Astrocyte (in vitro differentiated cells and primary cell): ENCODE measurements around the gene EIF4EBP2. TPM values are rescaled to one million over a fixed set of nuclear protein-coding genes. Genes with fewer than 3 reads are reported as not detected.

Experiments used
- DNase-seq: peaks from one replicate; pipeline ENCODE4 v3.0.0-alpha.2; 2010; ENCODE audit warnings: low read depth
- FAIRE-seq: peaks from 2 replicates; lab custom pipeline; 2011; peaks lifted over from hg19 to GRCh38; lab: Jason Lieb, UNC
- H2AFZ ChIP-seq: 2 replicates; pipeline ENCODE4 v1.6.0; 2012; ENCODE audit warnings: low read depth, low read length, inconsistent platforms
- H3K27ac ChIP-seq: 2 replicates; pipeline ENCODE4 v1.5.1; 2011; ENCODE audit warnings: low read depth, low read length, inconsistent platforms
- H3K27me3 ChIP-seq: 2 replicates; pipeline ENCODE4 v1.6.0; 2011; ENCODE audit warnings: low read length, inconsistent platforms; ENCODE audit not compliant: insufficient read depth
- H3K36me3 ChIP-seq: 2 replicates; pipeline ENCODE4 v1.5.1; 2011; ENCODE audit warnings: low read length, inconsistent platforms; ENCODE audit not compliant: insufficient read depth
- H3K4me1 ChIP-seq: 2 replicates; pipeline ENCODE4 v1.5.1; 2011; ENCODE audit warnings: low read length, inconsistent platforms; ENCODE audit not compliant: insufficient read depth
- H3K4me2 ChIP-seq: 2 replicates; pipeline ENCODE4 v1.6.0; 2012; ENCODE audit warnings: low read length, inconsistent platforms
- H3K4me3 ChIP-seq: 2 replicates; pipeline ENCODE4 v1.5.1; 2011; ENCODE audit warnings: low read depth, mild to moderate bottlenecking, low read length, inconsistent platforms; ENCODE audit not compliant: insufficient read depth
- H3K79me2 ChIP-seq: 2 replicates; pipeline ENCODE4 v1.6.0; 2012; ENCODE audit warnings: mild to moderate bottlenecking, low read length, inconsistent platforms; ENCODE audit not compliant: insufficient read depth
- H3K9ac ChIP-seq: 2 replicates; pipeline ENCODE4 v1.6.0; 2012; ENCODE audit warnings: mild to moderate bottlenecking, low read length, inconsistent platforms
- H3K9me3 ChIP-seq: 2 replicates; pipeline ENCODE4 v1.5.1; 2012; ENCODE audit warnings: low read depth, mild to moderate bottlenecking, low read length, inconsistent platforms; ENCODE audit not compliant: insufficient read depth
- H4K20me1 ChIP-seq: 2 replicates; pipeline ENCODE4 v1.6.0; 2012; ENCODE audit warnings: low read length, inconsistent platforms; ENCODE audit not compliant: insufficient read depth
- H3K27ac Mint-ChIP-seq: one replicate; pipeline ENCODE4 v1.8.0; 2021; ENCODE audit warnings: mild to moderate bottlenecking, mixed read lengths; ENCODE audit not compliant: unreplicated experiment
- H3K27me3 Mint-ChIP-seq: one replicate; pipeline ENCODE4 v1.8.0; 2021; ENCODE audit warnings: low read depth, mixed read lengths; ENCODE audit not compliant: unreplicated experiment
- H3K36me3 Mint-ChIP-seq: one replicate; pipeline ENCODE4 v1.8.0; 2021; ENCODE audit warnings: low read depth, mixed read lengths; ENCODE audit not compliant: unreplicated experiment
- H3K4me1 Mint-ChIP-seq: one replicate; pipeline ENCODE4 v1.8.0; 2021; ENCODE audit warnings: low read depth, mixed read lengths; ENCODE audit not compliant: unreplicated experiment
- H3K4me3 Mint-ChIP-seq: one replicate; pipeline ENCODE4 v1.8.0; 2021; ENCODE audit warnings: mild to moderate bottlenecking, moderate library complexity, mixed read lengths; ENCODE audit not compliant: unreplicated experiment
- H3K9me3 Mint-ChIP-seq: one replicate; pipeline ENCODE4 v1.8.0; 2021; ENCODE audit warnings: mild to moderate bottlenecking, mixed read lengths; ENCODE audit not compliant: unreplicated experiment
- EZH2 ChIP-seq: IDR thresholded peaks from 2 replicates; pipeline ENCODE4 v1.6.1; 2012; ENCODE audit warnings: mild to moderate bottlenecking, low read length, inconsistent platforms; ENCODE audit not compliant: insufficient read depth
- total RNA-seq: library from RNA; stranded (reverse); gene quantifications from 2 replicates; pipeline ENCODE4 v1.2.1, GENCODE V29; 2021
- TF ChIP-seq, protein P1 (sequence below): IDR thresholded peaks from 2 replicates; pipeline ENCODE4 v1.5.1; 2011; ENCODE audit warnings: low read depth, mild to moderate bottlenecking, inconsistent platforms, low read length, moderate library complexity; ENCODE audit not compliant: insufficient read depth

Gene EIF4EBP2
- total RNA-seq, 1 donor from 2014 or later = 74.0 TPM

DNA sequence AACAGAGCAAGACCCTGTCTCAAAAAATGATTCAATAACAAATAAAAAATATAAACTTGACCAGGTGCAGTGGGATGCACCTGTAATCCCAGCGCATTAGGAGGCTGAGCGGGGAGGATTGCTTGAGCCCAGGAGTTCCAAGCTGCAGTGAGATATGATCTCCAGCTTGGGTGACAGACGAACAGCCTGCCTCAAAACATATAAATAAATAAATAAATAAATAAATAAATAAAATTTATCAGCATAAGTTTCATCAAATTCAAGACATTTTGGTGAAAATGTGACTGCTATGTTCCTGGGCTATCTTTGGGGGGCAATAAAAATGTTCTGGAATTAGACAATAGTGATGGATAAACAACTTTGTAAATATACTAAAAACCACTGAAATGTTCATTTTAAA, 4.8 kb upstream of the EIF4EBP2 start:
- H3K4me1 Mint-ChIP-seq = peaks cover 3% of the 10 kb centered on the region
- no peaks in the 10 kb centered on the region for H3K36me3 Mint-ChIP-seq
- Histone ChIP-seq H3K79me2 (peaks cover under 1% of the 10 kb centered on the region), H3K4me3 (no peak overlapping the region), H3K9ac (no peak overlapping the region), H3K9me3 (no peaks in the 10 kb centered on the region), H3K27ac (no peak overlapping the region), H3K4me2 (no peak overlapping the region), H2AFZ (no peak overlapping the region), H3K4me1 (peaks cover 4% of the 10 kb centered on the region), H3K27me3 (no peaks in the 10 kb centered on the region), H3K36me3 (no peaks in the 10 kb centered on the region), H4K20me1 (no peaks in the 10 kb centered on the region)
- TF ChIP-seq, protein P1, sequence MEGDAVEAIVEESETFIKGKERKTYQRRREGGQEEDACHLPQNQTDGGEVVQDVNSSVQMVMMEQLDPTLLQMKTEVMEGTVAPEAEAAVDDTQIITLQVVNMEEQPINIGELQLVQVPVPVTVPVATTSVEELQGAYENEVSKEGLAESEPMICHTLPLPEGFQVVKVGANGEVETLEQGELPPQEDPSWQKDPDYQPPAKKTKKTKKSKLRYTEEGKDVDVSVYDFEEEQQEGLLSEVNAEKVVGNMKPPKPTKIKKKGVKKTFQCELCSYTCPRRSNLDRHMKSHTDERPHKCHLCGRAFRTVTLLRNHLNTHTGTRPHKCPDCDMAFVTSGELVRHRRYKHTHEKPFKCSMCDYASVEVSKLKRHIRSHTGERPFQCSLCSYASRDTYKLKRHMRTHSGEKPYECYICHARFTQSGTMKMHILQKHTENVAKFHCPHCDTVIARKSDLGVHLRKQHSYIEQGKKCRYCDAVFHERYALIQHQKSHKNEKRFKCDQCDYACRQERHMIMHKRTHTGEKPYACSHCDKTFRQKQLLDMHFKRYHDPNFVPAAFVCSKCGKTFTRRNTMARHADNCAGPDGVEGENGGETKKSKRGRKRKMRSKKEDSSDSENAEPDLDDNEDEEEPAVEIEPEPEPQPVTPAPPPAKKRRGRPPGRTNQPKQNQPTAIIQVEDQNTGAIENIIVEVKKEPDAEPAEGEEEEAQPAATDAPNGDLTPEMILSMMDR = no peak
- no peak overlapping the region for H3K4me3 Mint-ChIP-seq
- FAIRE-seq (no peak), DNase-seq (no peak)
- H3K27me3 Mint-ChIP-seq = no peaks in the 10 kb centered on the region
- H3K27ac Mint-ChIP-seq = no peak overlapping the region
- no peaks in the 10 kb centered on the region for H3K9me3 Mint-ChIP-seq

DNA sequence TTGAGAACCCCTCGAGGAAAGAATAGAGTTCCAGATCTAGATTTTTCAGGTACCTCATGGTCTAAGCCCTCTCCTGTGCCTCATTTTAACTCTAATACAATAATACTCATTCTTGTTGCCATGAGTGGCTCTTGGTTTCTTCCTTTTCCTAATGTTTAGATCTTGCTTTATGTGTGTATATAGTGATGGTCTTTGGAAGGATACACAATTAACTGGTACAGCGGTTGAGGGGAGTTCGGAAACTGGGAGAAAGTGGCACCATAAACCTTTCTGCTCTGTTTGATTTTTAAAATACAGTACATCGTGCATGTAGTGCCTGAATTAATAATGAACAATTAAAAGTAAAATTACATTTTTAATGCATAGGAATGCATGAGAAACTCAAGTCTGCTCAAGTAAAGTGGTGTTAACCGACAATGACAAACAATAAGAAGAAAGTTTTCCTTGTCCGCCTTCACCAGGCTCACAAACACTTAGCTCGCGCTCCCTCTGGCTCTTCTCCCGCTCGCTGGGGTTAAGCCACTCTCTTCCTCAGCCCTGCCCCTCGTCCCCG, 386 bp upstream of the EIF4EBP2 start:
- Histone ChIP-seq H3K9me3 (no peaks in the 10 kb centered on the region), H3K36me3 (no peaks in the 10 kb centered on the region), H4K20me1 (peaks cover 28% of the 10 kb centered on the region), H3K4me2 (peak overlapping the region; percentile 96), H3K4me1 (peaks cover 19% of the 10 kb centered on the region), H2AFZ (peak overlapping the region; percentile 58), H3K27ac (no peak overlapping the region), H3K27me3 (no peaks in the 10 kb centered on the region), H3K79me2 (peaks cover 35% of the 10 kb centered on the region), H3K9ac (peak overlapping the region; percentile 20), H3K4me3 (peak overlapping the region; percentile 81)
- DNase-seq = no peak
- peaks cover 1% of the 10 kb centered on the region for H3K9me3 Mint-ChIP-seq
- H3K4me1 Mint-ChIP-seq = peaks cover 16% of the 10 kb centered on the region
- H3K27me3 Mint-ChIP-seq = no peaks in the 10 kb centered on the region
- H3K27ac Mint-ChIP-seq = peak overlapping the region; percentile 85
- H3K36me3 Mint-ChIP-seq = peaks cover 4% of the 10 kb centered on the region
- no peak for FAIRE-seq
- TF ChIP-seq EZH2 = no peak
- TF ChIP-seq, protein P1 = no peak
- H3K4me3 Mint-ChIP-seq = peak overlapping the region; percentile 98

GRCh38 chr10:70404787-70405036, 767 bp downstream of the EIF4EBP2 start:
- no peak for FAIRE-seq
- H3K4me3 Mint-ChIP-seq = peak overlapping the region; percentile 98
- H3K27me3 Mint-ChIP-seq = no peaks in the 10 kb centered on the region

More at GRCh38 chr10:70404787-70405036, 767 bp downstream of the EIF4EBP2 start:
- Histone ChIP-seq H3K4me3 (peak overlapping the region; percentile 81), H3K4me1 (peaks cover 19% of the 10 kb centered on the region), H3K36me3 (no peaks in the 10 kb centered on the region), H3K79me2 (peaks cover 46% of the 10 kb centered on the region), H3K4me2 (peak overlapping the region; percentile 96), H3K27ac (peak overlapping the region; percentile 75), H2AFZ (no peak overlapping the region), H3K27me3 (no peaks in the 10 kb centered on the region), H4K20me1 (peaks cover 40% of the 10 kb centered on the region), H3K9ac (peak overlapping the region; percentile 92), H3K9me3 (no peaks in the 10 kb centered on the region)
- Mint-ChIP-seq H3K36me3 (peaks cover 7% of the 10 kb centered on the region), H3K27ac (peak overlapping the region; percentile 91), H3K4me1 (peaks cover 26% of the 10 kb centered on the region), H3K9me3 (peaks cover 2% of the 10 kb centered on the region)
- peak; percentile 30 for DNase-seq
- TF ChIP-seq, protein P1 = no peak
- TF ChIP-seq EZH2 = no peak
